A549 (cell line): ENCODE data around the gene RGSL1. TPM values are rescaled to one million over a fixed set of nuclear protein-coding genes. Genes with fewer than 3 reads are reported as not detected.

Source experiments
- ATAC-seq, 2 experiments: fragments of 200-7000 bp in 1 of 2; fragments of >200 bp in 1 of 2; cut with Nextera tagmentation in 1 of 2; cut with Tn5 transposase in 1 of 2; 3 replicates each; pipeline versions ENCODE4 v1.8.0 to v1.9.1; 2018 to 2020; ENCODE audit warnings: mild to moderate bottlenecking in 1 of 2, moderate library complexity in 1 of 2
- CTCF ChIA-PET: fragments of 300-600 bp; sonication (Branson Sonifier 250); formaldehyde crosslinking; extraction: SDS; loops from one replicate; lab custom pipeline; 2021; ENCODE audit warnings: antibody characterized with exemption, inconsistent platforms; lab: Yijun Ruan, JAX
- POLR2A ChIA-PET: fragments of 350-600 bp; formaldehyde crosslinking; extraction: SDS; loops from one replicate; lab custom pipeline; 2021; ENCODE audit warnings: antibody characterized with exemption, inconsistent platforms; lab: Yijun Ruan, JAX
- DNase-seq, 2 experiments: peaks; one replicate each; pipeline versions ENCODE4 v3.0.0 to v3.0.0-alpha.2; 2011 to 2016; ENCODE audit warnings: low read depth in 1 of 2, low spot score in 1 of 2
- FAIRE-seq: peaks from 2 replicates; lab custom pipeline; 2011; peaks lifted over from hg19 to GRCh38; lab: Jason Lieb, UNC
- H3K27ac ChIP-seq, 2 experiments: fragments of >200 bp; sonication (Bioruptor Twin); formaldehyde crosslinking; 3 replicates each; pipeline ENCODE4 v1.5.1; 2016 to 2017
- H3K4me1 ChIP-seq: fragments of >200 bp; sonication (Bioruptor Twin); formaldehyde crosslinking; 3 replicates; pipeline ENCODE4 v1.6.1; 2016
- H3K4me2 ChIP-seq: fragments of >200 bp; sonication (Bioruptor Twin); formaldehyde crosslinking; 3 replicates; pipeline ENCODE4 v1.6.1; 2016
- H3K4me3 ChIP-seq: fragments of >200 bp; sonication (Bioruptor Twin); formaldehyde crosslinking; 3 replicates; pipeline ENCODE4 v1.5.1; 2016
- H3K9me3 ChIP-seq: fragments of >200 bp; sonication (Bioruptor Twin); formaldehyde crosslinking; 3 replicates; pipeline ENCODE4 v1.6.1; 2016
- BHLHE40 ChIP-seq: IDR thresholded peaks from 2 replicates; pipeline ENCODE4 v1.6.1; 2012; ENCODE audit warnings: low read depth, low read length, inconsistent platforms
- CEBPB ChIP-seq, 2 experiments: fragments of >200 bp in 1 of 2; sonication (Bioruptor Twin) in 1 of 2; formaldehyde crosslinking in 1 of 2; IDR thresholded peaks; 2 replicates each; pipeline ENCODE4 v1.6.1; 2012 to 2016
- HOXB13 ChIP-seq: fragments of 250-450 bp; sonication (Bioruptor Pico); IDR thresholded peaks from 2 replicates; pipeline ENCODE4 v1.5.0; 2020; ENCODE audit warnings: low read depth, mild to moderate bottlenecking, moderate library complexity
- JUNB ChIP-seq: fragments of >200 bp; sonication (Bioruptor Twin); formaldehyde crosslinking; IDR thresholded peaks from 2 replicates; pipeline ENCODE4 v1.6.1; 2016
- KDM1A ChIP-seq: fragments of 200-600 bp; sonication (generic); IDR thresholded peaks from 2 replicates; pipeline ENCODE4 v1.6.1; 2016; ENCODE audit warnings: low read depth, mild to moderate bottlenecking
- MAX ChIP-seq: IDR thresholded peaks from 2 replicates; pipeline ENCODE4 v1.6.1; 2012
- MAZ ChIP-seq: fragments of 150-350 bp; IDR thresholded peaks from 2 replicates; pipeline ENCODE4 v1.6.1; 2014; ENCODE audit warnings: antibody characterized with exemption, low read depth, low read length, borderline replicate concordance
- NPAS2 ChIP-seq: fragments of 250-450 bp; sonication (Bioruptor Pico); IDR thresholded peaks from 2 replicates; pipeline ENCODE4 v1.8.0; 2022; ENCODE audit warnings: mild to moderate bottlenecking, moderate library complexity, borderline replicate concordance
- NR3C1 ChIP-seq: fragments of >200 bp; sonication (Bioruptor Twin); formaldehyde crosslinking; IDR thresholded peaks from 3 replicates; pipeline ENCODE4 v1.6.1; 2017
- PBX3 ChIP-seq: IDR thresholded peaks from 2 replicates; pipeline ENCODE4 v1.6.1; 2012
- POLR2A ChIP-seq: IDR thresholded peaks from 2 replicates; pipeline ENCODE4 v1.6.1; 2012; ENCODE audit warnings: mild to moderate bottlenecking, low read length
- RARB ChIP-seq: fragments of 250-450 bp; sonication (Bioruptor Pico); IDR thresholded peaks from 2 replicates; pipeline ENCODE4 v1.8.0; 2021; ENCODE audit warnings: mild to moderate bottlenecking, moderate library complexity
- RFX5 ChIP-seq: fragments of 450-650 bp; IDR thresholded peaks from 2 replicates; pipeline ENCODE4 v1.7.1; 2014; ENCODE audit warnings: antibody characterized with exemption, mild to moderate bottlenecking, moderate library complexity
- TP53 ChIP-seq: fragments of 250-450 bp; sonication (Bioruptor Pico); IDR thresholded peaks from 2 replicates; pipeline ENCODE4 v1.5.0; 2021; ENCODE audit warnings: mild to moderate bottlenecking, moderate library complexity
- WGBS: methylation state at CpG from one replicate; pipeline ENCODE4 v1.1.6; 2017; ENCODE audit errors: missing lambda C conversion rate; 5-methylcytosine and 5-hydroxymethylcytosine counted together
- polyA plus RNA-seq, 4 experiments: library from polyadenylated mRNA; depleted of rRNA in 3 of 4; stranded (reverse); fragments of >200 nt; fragmentation: RNase III in 1 of 4; extraction: RNeasy Plus Mini Kit Qiagen cat#74134 plus additional on column Dnase treatment in 1 of 4; gene quantifications; 2 replicates in 3 of 4; 3 replicates in 1 of 4; pipeline ENCODE4 v1.2.3, GENCODE V29; 2011 to 2017

Gene RGSL1
- polyA plus RNA-seq, 2 of the 4 experiments (the other 2 are of a cell fraction) = not detected

GRCh38 chr1:182569939-182570610, 120.1 kb downstream of the RGSL1 start:
- ChIA-PET CTCF (interaction anchor here (1.5 kb wide), 1 partner anchor 31 kb away, joined by 3 read pairs; no protein-coding TSS in a partner anchor), POLR2A (no interaction called here)
- Histone ChIP-seq H3K4me2 (no peak overlapping the region), H3K9me3 (no peaks in the 10 kb centered on the region), H3K27ac (no peak overlapping the region), H3K4me3 (no peak overlapping the region), H3K4me1 (no peaks in the 10 kb centered on the region)
- 77% methylated on average over 6 of the region's 6 CpGs for WGBS
- TF ChIP-seq NPAS2 (CRISPR knock-in tag) (no peak), NR3C1 (no peak), RFX5 (no peak), POLR2A (no peak), KDM1A (no peak)
- DNase-seq (no peak), ATAC-seq (no peak), FAIRE-seq (no peak)

- no peak overlapping the region for H3K27ac ChIP-seq
- H3K9me3 ChIP-seq = no peaks in the 10 kb centered on the region
- H3K4me2 ChIP-seq = no peak overlapping the region
- no peak for TF ChIP-seq MAX
- no peak for TF ChIP-seq RARB (CRISPR knock-in tag)
- TF ChIP-seq, all 56 proteins: peak for 0
- ChIA-PET CTCF (interaction anchor here (1.5 kb wide), 1 partner anchor 31 kb away, joined by 3 read pairs; no protein-coding TSS in a partner anchor), POLR2A (no interaction called here)
- no peak for DNase-seq
- WGBS = 75% methylated on average over 2 of the region's 2 CpGs
- ATAC-seq = no peak
- no peak for FAIRE-seq
- Histone ChIP-seq H3K4me1 (peaks cover 1% of the 10 kb centered on the region; the same call in 1 of the 3 replicates), H3K4me3 (no peak overlapping the region)
Observed at GRCh38 chr1:182570611-182570970, 120.6 kb downstream of the RGSL1 start.

GRCh38 chr1:182574156-182574555, 124.2 kb downstream of the RGSL1 start:
- CTCF ChIA-PET = interaction anchor here (0.5 to 1.2 kb wide), 3 partner anchors 21 to 213 kb away, joined by 3 read pairs; no protein-coding TSS in a partner anchor
- ATAC-seq (no peak), FAIRE-seq (no peak), DNase-seq (no peak)
- POLR2A ChIA-PET = no interaction called here
- no peak overlapping the region for H3K27ac ChIP-seq
- no peak overlapping the region for H3K4me3 ChIP-seq
- TF ChIP-seq NR3C1 = no peak
- WGBS = 84% methylated on average over 4 of the region's 4 CpGs
- H3K4me2 ChIP-seq = no peak overlapping the region
- H3K9me3 ChIP-seq = no peaks in the 10 kb centered on the region
- peaks cover 5% of the 10 kb centered on the region; the same call in 1 of the 3 replicates for H3K4me1 ChIP-seq

- ChIA-PET POLR2A (no interaction called here), CTCF (no interaction called here)
- FAIRE-seq (peak; percentile 13), DNase-seq (no peak), ATAC-seq (peak in 1 of 2 experiments; percentile 30; a peak in 1 of 6 replicates)
- peaks cover 5% of the 10 kb centered on the region; the same call in 1 of the 3 replicates for H3K4me1 ChIP-seq
- no peak overlapping the region for H3K27ac ChIP-seq
- no peak overlapping the region for H3K4me3 ChIP-seq
- 64% methylated on average over 3 of the region's 3 CpGs for WGBS
- H3K4me2 ChIP-seq = no peak overlapping the region
- TF ChIP-seq JUNB (no peak), CEBPB (IDR thresholded peaks at IDR 0.05) (peak in 1 of 2 experiments; percentile 31; a peak in 1 of 4 replicates), BHLHE40 (no peak)
- no peaks in the 10 kb centered on the region for H3K9me3 ChIP-seq
Observed at GRCh38 chr1:182575540-182576149, 125.7 kb downstream of the RGSL1 start.

- H3K9me3 ChIP-seq = no peaks in the 10 kb centered on the region
- no peak for TF ChIP-seq HOXB13
- TF ChIP-seq MAZ = no peak
- no peak for TF ChIP-seq NR3C1
- no peak for TF ChIP-seq PBX3
- no peak for TF ChIP-seq TP53 (CRISPR knock-in tag)
- TF ChIP-seq, all 56 proteins: peak for 0
- WGBS = 82% methylated on average over 2 of the region's 2 CpGs
- Histone ChIP-seq H3K4me2 (no peak overlapping the region), H3K4me1 (peaks cover 3% of the 10 kb centered on the region; the same call in 1 of the 3 replicates), H3K4me3 (no peak overlapping the region), H3K27ac (no peak overlapping the region)
- DNase-seq (no peak), FAIRE-seq (no peak), ATAC-seq (no peak)
- ChIA-PET CTCF (interaction anchor here (1.1 to 1.3 kb wide), 2 partner anchors 20 to 202 kb away, joined by 3 to 4 read pairs; no protein-coding TSS in a partner anchor), POLR2A (no interaction called here)
Observed at GRCh38 chr1:182580736-182581135, 130.8 kb downstream of the RGSL1 start.
